ENCODE data around the gene PLXNB3.
"Not testable (repeated sequence)": the region's sequence is repeated elsewhere in the genome, so short reads cannot be mapped to it uniquely, and the experiment has no call there.

PLXNB3 gene

DNA sequence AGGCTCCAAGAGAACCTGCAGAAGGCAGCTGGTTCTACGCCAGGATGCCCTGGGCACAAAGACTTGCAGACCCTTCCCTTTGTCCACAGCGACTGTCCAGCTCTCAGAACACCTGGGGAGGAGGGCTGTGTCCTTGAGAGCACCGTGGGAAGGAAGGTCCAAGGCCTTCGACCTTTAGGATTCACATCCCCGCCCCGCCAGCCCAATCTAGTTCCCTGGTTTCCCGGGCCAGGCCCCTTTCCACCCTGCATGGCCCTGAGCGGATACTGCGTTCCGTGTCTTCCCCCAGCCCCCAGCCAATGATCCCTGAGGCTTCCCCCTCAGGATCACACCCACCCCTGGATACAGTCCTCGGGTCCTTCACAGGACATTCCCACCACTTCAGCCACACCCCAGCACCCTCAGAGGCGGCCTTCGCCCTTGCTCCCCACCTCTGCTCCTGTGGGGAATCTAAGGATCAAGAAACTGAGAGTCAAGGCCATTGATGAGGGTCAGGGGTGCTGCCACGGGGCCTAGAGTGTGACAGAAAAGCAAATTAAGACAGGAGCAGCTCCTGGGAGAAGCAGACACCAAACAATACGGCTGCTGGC lies 30.3 kb upstream of the PLXNB3 start:
- DNase-seq = no peak

DNA sequence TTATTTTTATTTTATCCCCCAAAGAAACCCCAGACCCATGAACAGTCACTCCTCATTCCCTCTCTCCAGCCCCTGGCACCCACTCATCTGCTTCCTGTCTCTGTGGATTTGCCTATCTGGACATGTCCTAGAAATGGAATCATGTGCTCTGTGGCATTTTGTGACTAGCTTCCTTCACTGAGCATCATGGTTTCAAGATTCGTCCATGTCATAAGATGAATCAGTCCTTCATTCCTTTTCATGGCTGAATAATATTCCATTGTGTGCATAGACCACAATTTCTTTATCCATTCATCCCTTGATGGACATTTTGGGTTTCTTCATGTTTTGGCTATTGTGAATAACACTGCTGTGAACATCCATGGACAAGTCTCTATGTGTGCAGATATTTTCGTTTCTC lies 29.2 kb upstream of the PLXNB3 start:
- DNase-seq = no peak

DNA sequence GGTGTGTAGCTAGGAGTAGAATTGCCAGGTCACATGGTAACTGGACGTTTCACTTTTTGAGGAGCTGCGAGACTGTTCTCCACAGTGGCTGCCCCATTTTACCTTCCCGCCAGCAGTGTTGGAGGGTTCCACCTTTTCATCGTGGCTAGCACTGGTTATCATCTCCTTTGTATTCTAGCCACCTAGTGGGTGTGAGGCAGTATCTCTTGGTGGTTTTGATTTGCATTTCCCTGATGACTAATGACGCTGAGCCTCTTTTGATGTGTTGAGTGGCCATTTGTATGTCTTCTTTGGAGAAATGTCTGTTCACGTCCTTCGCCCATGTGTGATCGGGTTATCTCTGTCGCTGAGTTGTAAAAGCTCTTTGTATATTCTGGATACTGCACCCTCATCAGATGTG lies 28.8 kb upstream of the PLXNB3 start:
- DNase-seq = no peak

DNA sequence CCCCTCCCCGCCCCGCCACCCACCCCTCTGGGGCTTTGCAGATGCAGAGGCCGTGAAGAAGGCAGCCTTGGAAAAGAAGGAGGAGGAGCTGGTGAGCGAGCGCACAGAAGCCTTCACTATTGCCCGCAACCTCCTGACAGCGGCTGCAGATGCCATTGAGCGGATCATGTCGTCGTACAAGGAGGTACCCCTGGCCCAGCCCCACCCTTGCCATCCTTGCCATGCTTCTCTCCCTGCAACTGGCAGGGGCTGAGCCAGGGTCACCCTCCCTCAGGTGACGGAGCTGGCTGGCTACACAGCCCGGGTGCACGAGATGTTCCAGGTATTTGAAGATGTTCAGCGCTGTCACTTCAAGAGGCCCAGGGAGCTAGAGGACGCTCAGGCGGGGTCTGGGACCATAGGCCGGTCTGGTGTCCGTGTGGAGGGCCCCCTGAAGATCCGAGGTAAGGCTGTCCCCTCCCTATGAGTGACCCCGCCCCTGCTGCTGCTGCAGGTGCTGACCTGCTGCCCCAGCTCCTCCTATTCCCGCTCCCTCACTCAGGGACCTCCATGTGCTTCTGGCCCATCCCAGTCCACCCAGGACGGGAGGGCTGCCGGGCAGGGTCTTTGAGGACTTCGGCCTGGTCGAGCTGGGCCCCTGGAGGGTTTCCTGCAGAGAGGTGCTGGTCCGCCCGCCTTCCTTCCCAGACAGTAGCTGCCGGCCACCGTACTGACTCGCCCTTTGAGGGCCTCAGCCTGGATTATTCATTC lies 27.8 kb upstream of the PLXNB3 start:
- no peak for DNase-seq

DNA sequence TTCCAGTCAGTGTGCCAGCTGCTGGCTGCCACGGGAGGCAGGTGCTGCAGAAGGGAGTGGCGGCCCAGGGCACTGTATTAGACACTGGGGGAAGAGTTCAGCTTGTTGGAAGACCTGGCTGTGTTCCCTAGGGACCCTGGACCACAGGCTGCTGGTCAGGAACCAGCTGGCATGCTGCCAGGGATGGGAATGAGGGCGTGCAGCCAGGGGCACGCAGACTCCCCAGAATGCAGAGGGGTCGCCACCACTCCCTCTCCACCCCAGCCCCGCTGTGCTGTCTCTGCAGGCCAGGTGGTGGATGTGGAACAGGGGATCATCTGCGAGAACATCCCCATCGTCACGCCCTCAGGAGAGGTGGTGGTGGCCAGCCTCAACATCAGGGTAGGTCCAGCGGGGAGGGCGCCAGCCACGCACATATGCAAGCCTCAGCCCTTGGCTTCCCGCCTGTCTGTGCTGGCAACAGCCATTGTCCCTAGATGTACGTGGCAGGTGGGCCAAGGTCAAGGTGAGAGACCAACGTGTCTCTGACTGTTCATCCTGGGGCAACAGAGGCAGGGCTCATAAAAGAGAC lies 27.1 kb upstream of the PLXNB3 start:
- DNase-seq = no peak

DNA sequence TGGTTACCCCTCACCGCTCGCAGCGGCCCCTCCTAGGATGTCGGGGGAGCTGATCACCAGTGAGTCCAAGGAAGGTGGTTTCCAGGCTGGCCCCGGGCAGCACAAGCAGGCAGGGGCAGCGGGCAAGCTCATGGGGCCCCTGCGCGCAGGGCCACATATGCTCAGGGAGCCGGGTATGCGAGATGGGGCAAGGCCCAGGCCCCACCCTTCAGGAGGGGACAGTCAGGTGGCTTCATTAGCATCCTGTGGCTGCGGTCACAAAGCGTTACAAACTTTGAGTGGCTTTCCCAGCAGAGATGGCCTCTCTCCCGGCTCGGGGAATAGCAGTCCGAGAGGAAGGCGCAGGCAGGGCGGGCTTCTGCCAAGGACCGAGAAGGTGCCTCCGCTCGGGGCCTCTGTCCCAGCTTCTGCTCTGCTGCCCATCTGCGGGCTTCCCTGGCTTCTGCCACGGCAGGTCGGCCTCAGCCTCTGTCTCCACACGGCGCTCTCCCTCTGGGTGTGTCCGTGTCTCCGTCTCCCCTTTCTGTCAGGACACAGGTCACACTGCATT lies 25.9 kb upstream of the PLXNB3 start:
- no peak for DNase-seq

DNA sequence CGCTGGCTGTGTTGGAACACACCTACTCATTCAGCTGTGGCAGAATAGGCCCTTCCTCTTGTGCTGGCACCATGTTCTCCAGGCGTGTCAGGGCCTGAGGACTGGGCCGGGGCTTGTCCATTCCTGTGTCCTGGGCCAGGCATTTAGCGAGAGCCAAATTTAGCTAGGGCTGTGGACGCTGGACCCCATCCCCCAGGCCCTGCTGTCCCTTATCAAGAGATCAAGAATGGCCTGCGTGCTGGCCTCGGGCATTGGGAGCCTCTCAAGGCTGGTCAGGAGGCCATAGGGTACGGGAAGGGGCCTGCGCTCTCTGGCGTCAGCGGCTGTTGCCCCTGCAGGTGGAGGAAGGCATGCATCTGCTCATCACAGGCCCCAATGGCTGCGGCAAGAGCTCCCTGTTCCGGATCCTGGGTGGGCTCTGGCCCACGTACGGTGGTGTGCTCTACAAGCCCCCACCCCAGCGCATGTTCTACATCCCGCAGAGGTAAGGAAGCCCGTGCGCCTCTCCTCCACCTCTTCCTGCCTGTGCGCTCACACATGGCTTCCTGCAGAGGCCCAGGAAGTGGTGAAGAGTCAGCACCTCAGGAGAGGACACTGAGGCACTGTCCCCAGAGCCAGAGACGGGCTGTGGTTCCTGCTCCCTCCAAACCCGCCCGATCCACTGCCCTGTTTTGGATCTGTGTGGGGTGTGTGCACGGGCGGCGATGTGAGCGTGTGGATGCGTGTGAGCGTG lies 24.1 kb upstream of the PLXNB3 start:
- no peak for DNase-seq

DNA sequence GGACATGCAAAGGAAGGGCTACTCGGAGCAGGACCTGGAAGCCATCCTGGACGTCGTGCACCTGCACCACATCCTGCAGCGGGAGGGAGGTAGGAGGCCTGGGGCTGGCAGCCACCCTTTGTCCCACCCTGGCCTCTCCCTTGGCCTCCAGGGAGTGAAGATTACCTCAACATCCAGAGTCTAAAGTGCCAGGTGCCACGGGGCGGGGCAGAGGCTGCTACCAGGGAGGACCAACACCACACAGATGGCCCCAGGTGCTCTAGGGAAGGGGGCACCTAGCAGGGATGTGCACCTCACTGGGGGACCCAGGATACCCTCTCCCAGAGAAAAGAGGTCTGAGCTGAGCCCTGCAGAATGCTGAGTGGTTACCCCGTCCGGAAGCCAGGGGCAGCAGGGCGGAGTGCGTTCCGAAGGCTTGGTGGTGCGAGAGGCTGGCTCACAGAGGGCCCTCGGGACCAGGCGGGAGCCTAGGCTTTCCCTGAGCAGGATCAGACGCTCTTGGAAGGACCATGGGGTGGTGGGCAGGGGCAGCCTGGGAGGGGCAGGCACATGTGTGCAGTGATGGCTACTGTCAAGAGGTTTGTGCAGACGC lies 23.3 kb upstream of the PLXNB3 start:
- DNase-seq = no peak

DNA sequence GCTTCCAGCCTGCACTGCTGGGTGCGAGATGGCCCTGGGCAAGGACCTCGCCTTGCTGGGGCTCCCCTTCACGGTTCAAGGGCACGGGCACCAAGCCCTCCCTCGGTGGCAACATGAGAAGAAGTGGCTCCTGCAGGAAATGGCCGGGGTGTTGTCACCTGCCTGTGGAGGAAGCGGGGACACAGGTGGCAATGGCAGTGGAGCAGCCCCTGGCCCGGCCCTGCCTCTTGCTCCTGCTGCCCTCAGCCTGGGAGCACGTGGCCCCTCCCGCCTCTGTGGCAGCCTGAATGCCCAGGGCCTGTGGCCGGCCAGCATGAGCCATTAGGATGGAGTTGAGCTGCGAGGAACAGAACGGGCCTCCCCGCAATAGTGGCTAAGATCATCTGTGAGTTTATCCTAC lies 22.6 kb upstream of the PLXNB3 start:
- DNase-seq = no peak

DNA sequence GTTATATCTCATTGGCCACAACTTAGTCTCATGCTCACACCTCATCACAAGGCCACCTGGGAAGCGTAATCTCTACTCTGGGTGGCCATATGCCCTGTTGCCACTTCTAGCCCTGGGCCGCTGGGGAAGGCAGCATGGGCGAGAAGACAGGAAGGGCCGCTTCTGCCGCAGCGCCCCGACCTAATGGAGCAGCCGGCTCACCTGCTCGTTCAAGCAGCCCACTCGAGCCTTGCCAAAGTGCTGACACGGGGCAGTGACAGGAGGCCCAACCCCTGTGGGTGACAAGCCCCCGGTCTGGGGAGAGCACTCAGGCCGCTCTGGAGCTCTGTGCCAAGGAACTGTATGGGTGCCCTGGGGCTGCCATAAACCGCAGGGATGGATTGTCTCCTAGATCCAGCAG lies 21.9 kb upstream of the PLXNB3 start:
- DNase-seq = not testable (repeated sequence)

DNA sequence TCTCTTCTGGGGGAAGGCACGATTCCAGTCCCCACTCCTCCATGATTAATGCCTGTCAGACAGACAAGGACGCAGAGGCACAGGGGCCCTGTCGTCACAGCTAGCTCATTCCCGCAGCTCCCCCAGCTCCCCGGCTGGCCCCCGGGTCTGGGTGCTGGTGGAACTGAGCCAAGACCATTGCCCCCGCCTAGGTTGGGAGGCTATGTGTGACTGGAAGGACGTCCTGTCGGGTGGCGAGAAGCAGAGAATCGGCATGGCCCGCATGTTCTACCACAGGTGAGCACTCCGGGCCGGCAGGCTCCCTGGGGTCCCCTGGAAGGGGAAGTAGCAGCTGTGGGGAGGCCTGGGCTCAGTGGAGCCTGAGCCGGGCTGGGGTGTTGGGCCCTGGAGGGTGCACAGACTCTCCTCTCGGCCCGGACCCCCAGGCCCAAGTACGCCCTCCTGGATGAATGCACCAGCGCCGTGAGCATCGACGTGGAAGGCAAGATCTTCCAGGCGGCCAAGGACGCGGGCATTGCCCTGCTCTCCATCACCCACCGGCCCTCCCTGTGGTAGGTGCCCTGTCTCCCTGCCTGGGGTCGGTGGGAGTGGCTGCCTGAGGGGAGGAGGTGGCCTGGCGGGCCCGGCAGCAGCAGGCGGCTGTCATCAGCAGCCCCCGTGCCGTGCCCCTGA lies 21.1 kb upstream of the PLXNB3 start:
- DNase-seq = not testable (repeated sequence)

DNA sequence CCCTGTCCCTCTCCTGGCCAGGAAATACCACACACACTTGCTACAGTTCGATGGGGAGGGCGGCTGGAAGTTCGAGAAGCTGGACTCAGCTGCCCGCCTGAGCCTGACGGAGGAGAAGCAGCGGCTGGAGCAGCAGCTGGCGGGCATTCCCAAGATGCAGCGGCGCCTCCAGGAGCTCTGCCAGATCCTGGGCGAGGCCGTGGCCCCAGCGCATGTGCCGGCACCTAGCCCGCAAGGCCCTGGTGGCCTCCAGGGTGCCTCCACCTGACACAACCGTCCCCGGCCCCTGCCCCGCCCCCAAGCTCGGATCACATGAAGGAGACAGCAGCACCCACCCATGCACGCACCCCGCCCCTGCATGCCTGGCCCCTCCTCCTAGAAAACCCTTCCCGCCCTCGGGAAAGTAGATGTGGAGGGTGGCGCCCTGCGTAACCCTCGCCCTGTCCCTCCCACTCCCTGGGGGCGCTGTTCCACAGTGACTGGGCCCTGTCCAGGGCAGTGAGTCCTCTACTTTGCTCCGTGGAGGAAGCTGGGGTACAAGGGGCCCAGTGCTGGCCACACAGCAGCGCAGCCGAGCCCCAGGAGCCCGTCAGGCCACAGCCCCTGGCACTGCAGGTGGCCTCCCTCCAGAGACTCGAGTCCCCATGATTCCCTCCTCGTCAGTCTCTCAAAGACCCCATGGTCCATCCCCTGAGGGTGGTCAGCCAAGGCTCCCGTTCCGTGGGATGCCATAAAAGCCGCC lies 20.4 kb upstream of the PLXNB3 start:
- DNase-seq = not testable (repeated sequence)

DNA sequence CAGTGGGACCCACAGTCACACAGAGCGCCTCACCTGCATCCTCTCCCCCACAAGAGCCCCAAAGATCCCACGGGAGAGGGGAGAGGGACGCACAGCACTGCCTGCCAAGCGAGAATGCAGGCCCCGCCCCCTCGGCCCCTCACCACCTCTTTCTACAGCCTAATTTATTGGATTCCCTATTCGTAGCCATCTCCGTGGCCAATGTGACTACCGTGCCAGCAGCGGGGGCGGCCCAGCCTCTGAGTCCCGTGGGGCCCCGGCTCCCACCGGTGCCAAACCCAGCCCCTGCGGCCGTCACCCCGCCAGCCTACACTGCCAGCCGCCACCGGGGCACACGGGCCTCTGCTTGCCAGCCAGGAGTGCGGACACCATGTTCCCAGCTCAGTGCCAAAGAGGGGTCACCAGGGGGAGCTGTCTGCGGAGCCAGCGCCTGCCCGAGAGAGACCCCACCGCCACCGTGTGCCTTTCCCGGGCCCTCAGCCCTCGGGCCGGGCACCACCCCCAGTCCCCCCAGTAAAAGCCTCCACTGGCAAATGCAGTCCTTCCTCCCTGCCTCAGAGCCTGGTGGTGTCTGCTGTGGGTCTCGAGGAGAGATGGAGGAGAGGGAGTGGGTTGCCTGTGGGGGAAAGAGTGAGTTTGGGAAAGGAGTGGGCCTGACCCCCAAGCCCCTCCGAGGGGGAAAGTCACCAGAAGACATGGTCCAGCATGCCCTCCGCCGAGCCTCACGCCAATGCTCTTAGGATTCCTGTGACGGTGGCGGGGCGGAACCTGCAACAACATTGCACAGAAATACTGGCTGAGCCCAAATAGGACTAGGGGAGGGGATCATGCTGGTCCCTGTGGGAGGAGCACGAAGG lies 19.6 kb upstream of the PLXNB3 start:
- DNase-seq = no peak

DNA sequence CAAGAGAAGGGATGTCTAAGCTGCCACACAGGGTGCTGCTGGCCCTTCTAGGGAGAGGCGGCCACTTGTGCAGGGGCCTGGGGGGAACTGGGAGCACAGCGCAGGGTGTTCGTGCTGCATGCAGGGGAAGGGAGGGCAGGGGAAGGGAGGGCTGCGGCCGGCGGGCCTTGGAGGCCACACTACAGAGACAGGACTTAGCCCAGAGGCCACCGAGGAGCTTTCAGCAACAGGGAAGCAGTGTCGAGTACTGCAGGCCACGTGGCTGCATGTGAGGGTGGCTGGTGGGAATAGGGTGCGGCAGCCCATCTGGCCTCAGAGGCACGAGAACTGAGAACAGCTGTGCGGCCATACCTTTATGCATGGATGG lies 19.0 kb upstream of the PLXNB3 start:
- DNase-seq = not testable (repeated sequence)

DNA sequence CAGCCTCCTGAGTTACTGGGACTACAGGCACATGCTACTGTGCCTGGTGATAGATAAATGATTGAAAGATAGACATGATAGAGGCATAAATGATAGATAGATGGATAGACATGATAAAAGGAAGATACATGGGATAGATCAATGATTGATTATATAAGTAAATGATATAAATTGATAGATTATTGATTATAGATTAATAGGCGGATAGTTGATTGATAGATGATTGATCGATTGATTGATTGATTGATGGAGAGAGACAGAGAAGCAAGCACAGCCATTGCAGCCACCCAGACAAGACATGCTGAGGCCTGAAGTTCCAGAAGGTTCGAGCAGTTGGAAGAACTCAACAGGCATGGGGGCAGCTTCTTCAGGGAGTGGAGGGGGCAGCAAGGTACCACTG lies 17.7 kb upstream of the PLXNB3 start:
- DNase-seq = no peak

DNA sequence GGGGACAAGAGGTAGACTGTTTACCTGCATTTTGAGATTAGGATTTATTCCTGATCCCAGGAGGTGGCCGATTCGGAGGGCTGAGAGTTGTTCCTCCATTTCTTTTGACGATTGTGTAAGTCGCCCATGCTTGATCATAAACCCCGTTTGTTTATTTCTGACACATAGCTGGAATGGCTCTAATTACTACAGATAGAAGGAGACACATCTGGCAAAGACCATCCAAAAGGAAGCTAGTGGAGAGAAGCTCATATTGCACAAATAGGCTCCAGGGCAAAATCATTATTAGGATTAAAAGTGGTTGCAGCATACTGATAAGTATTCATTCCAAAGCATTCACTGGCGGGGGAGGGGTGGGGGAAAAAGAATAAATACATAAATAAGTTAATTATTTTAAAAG lies 17.1 kb upstream of the PLXNB3 start:
- DNase-seq = not testable (repeated sequence)

DNA sequence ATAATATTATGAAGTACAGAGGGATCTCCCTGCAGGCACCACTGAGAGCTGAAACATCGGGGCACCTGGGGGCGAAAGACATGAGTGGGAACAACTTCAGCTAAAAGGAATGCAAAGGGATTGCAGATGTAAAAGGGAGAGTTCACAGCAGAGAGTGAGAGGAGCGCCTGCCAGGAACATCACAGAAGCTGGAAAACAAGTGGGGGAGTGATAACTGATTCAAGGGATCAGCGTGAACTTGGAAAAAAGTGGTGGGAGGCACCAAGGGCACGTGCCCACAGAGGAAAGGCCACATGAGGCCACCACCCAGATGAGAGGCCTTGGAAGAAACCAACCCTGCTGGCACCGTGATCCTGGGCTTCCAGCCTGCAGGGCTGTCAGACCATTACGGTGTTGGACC lies 15.0 kb upstream of the PLXNB3 start:
- not testable (repeated sequence) for DNase-seq

DNA sequence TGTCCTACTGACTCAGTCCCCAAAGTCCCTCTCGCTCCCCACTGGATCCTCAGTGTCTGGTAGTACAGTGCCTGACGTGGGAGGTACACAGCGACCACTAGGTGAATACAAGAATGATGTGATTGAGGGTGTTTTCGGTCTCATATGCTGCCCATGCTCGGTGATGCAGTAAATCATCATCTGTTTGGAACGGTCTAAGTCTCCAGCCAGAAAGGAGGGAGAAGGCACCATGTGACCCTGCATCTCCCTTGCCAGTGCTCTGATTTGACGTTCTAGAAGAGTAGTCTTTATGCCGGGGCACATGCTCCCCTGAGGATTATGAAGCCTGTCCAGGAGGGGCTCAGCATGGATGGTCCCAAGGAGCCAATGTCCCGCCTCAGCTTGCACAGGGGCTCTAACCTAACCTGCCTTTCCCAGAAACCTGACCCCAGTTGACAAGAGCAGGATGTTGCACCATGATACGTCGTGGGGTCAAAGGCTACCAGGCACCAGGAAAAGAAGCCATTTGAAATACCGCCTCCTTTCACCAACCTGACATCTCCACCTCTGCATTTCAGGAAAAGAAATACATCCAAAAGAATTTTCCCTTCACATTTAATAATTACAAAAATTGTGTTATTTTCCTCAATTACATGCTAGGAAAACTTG lies 13.8 kb upstream of the PLXNB3 start:
- DNase-seq = no peak

DNA sequence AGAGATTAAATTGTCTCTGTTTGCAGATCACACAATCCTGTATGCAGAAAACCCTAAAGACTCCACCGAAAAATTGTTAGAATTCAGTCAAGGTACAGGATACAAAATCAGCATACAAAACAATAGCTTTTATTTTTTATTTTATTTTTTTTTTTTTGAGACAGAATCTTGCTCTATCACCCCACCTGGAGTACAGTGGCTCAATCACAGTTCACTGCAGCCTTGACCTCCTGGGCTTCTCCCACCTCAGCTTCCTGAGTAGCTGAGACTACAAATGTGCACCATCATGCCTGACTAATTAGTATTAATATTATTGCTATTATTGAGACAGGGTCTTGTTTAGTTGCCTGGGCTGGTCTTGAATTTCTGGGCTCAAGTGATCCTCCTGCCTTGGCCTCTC lies 8.9 kb upstream of the PLXNB3 start:
- DNase-seq = no peak

DNA sequence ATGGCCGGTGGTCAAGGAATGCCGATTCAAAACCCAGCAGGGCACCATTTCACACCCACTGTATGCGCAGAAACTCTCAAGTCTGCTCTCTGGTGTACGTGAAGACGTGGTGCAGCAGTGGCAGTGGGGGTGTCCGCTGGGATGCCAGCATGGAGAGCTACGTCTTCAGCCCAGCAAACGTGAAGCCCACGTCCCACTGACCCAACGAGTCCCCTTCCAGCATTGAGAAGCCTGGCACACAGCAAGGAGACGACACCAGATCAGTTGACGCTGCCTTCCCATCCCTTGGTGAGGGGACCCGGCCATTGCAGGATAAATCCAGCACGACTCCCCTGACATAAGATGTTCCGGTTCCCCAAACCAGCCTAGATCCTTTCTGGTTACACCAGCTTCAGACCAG lies 2.2 kb upstream of the PLXNB3 start:
- no peak for DNase-seq

Data from stimulated activated CD4-positive, alpha-beta T cell treated with anti-CD3 and anti-CD28 coated beads, Interleukin-4, amount 100 ng/mL, for 4 hours (primary cell).